Activated gamma-delta T cell (primary cell): ENCODE data around the gene REEP1.

Experiments
- DNase-seq: peaks from one replicate; lab custom pipeline; 2025; lab: John Stamatoyannopoulos, UW
- total RNA-seq, 2 donors: gene quantifications; one replicate each; lab custom pipeline; 2026; lab: John Stamatoyannopoulos, UW

REEP1 gene, protein sequence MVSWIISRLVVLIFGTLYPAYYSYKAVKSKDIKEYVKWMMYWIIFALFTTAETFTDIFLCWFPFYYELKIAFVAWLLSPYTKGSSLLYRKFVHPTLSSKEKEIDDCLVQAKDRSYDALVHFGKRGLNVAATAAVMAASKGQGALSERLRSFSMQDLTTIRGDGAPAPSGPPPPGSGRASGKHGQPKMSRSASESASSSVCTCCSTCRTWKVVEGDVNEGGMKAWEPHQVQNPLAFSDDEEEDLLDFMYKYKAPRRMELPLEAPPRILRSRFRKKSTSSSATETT
- 0.04 to 0.05 reads per million in 2 donors for total RNA-seq

DNA sequence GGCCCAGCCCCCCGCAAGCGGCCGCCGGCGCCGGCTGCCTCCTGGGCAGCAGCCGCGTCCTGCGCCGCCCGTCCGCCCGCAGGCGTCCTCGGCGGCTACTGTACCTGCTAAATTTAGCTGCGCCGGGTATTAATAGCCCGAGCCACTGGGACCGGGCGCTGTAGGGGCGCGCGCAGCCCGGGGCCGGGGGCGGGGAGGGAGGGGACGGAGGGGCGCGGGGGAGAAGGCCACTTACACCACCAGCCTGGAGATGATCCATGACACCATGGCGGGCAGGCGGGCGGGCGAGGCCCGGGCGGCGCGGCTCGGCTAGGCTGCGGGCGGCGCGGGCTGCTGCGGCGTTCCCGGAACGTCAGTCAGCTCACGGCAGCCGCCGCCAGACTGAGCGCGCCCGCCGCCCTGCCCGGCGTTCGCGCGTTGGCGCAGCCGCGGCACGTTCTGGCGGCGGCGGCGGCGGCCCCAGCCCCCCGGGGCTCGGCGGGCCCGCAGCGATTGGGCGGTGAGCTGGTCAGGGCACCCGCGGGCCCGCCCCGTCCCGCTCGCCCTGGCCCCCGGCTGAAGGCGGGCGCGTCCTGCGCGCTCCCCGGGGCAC, at the start of gene REEP1:
Gene REEP1 (minus strand): TSS at position 383 of the 592 bp plus-strand sequence. CDS start 116 bp downstream, at position 267.
- no peak for DNase-seq

DNA sequence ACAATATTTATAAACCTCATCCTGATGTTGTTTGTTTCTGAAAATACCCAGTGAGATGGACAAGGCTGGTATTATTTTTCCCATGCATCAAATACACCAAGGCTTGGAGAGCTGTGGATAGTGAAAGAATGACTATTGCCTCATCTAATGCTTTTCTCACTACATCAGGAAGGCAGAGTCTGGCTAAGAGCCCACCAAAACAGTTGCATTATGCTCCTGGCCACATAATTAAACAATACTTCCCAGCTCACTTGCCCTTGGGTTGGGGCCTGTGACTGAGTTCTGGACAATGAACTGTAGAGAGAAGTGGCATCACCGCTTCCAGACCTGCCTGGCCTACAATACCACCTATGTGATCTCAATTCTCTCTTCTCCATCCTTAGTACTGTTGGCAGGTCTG, 46.4 kb upstream of the REEP1 start:
- no peak for DNase-seq

DNA sequence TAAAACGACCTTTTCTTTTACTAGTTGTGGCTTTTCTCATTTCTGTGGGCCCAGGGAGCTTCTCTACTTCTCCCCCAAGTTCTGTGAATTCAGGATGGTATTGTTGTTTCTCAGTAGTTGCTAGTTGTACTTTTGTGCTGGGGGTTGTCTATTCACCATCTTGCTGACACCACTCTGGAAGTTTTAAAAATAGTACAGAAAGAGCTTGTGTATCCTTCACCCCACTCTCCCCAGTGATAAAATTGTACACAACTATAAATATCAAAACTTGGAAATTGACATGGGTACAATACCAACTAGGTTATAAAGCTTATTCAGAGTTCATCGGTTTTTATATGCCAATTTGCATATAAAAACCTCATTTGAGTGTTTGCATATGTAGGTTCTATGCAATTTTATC, 45.3 kb upstream of the REEP1 start:
- no peak for DNase-seq

DNA sequence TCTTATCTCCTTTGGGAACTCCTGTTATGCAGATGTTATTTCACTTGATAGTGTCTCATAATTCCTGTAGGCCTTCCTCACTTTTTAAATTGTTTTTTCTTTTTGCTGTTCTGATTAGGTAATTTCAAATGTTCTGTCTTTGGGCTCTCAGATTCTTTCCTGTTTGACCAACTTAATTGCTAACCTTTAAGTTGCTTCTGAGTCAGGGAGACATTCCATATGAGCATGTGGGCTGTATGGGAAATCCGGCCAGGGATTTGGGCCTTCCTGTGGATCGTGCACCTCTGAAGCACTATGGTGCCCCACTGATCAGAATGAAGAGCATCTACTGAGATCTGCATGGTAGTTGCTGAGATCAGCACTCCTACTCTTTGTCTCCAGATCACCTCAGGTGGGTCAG, 44.7 kb upstream of the REEP1 start:
- DNase-seq = no peak

DNA sequence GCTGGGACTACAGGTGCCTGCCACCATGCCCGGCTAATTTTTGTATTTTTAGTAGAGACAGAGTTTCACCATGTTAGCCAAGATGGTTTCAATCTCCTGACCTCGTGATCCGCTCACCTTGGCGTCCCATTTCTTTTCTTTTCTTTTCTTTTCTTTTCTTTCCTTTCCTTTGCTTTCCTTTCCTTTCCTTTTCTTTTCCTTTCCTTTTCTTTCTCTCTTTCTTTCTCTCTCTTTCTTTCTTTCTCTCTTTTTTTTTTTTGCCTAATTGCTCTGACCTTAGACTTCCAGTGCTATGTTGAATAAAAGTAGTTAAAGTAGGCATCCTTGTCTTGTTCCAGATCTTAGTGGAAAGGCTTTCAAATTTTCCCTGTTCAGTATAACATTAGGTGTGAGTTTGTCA, 41.0 kb upstream of the REEP1 start:
- DNase-seq = no peak

DNA sequence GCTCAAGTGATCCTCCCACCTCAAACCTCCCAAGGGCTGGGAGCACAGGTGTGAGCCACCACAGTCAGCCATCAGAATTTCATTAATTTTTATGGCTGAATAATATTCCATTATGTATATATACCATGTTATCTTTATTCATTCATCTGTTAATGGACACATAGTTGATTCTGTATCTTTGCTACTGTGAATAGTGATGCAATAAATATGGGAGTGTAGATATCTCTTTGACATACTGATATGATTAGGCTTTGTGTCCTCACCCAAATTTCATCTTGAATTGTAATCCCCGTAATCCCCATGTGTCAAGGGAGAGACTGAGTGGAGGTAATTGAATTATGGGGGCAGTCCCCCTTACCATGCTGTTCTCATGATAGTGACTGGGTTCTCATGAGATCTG, 38.2 kb upstream of the REEP1 start:
- DNase-seq = no peak

DNA sequence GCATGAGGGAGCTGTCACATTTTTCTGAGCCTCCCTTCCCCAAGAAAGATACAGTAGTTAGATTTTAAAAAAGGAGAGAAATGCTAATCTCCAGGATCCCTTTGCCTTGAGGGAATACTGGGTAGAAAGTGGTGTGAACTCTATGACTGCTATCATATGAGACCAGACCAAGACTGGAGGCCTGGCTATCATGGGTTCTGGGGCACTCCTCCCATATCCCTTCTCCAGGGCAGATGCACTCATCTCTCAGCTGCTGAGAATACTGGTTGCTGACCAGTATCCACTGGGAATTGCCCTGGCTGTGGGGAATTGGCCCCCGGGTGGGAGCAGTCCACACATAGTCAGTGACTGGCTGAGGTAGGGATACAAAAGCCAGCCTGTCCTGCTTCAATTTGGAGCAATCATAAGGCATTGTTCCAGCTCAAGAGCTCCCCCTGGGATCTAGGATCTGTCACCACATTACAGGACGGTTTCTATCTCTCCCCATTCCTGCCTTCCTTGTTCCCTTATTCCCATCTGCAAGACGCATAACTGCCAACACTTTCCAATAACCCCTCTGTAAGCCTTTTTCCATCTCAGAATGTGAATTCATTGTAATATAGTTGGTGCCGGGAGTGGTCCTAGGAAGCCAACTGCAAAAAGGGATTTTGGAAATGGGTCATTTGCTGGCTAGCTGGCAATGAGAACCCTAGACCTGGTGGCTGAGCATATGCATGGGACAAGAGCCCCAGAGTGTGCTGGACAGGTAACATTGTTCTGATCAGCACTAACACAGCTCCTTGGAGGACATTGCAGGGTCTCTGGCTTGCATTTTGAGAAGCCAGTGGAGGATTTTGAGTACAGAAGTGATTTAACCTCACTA, 35.4 kb upstream of the REEP1 start:
- DNase-seq = no peak

DNA sequence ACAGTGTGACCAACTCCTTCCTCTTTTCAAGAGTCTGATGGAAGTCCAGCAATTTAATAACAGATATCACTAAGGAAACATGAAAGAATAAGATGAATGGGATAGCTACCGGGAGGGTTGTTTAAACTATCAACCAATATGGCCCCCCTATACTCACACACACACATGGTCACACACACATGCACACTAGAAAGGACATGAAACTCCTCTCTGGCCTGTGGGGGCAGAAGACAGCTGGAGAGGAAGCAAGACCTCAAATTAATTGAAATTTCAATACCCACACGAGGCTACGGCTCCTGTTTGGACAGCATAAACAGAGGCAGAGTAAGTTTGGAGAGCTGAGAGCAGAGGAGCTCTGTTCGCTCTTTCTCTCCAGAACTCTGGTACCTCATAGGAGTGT, 34.7 kb upstream of the REEP1 start:
- no peak for DNase-seq

DNA sequence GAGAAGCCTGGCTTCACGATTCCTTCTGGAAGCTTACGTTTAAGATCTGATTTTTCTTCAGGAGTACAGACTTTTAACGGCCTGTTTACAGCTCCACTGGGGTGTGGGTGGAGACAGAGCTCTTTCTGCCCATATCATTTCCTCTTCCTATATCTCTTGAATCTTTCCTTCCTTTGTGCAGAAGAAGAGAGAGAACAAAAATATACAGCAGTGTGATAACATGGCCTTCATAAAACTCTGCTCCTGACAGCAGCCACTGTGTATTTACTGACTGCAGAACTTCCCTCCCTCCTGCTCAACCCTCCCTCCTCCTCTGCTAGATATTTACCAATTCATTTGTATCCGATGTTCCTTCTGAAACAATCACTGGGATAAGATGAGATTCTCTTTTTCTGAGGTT, 34.1 kb upstream of the REEP1 start:
- no peak for DNase-seq

DNA sequence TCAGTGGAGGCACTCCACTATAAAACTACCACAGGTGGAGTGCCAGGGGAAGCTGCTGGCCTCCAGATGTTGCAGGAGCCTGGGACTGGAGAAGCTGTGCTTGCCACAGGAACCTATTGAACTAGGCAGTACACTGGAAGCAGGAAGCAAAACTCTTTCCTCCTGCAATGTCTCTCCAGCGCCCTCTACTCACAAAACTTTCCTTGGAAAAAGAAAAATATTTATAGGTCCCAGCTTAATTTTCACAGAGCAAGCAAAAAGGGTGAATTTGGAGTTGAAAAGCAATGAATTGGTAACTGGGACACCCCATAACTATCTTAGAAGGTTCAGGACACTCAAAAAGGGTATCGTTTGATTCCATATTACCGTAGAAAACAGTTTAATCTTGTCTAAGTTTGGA, 33.2 kb upstream of the REEP1 start:
- DNase-seq = no peak

DNA sequence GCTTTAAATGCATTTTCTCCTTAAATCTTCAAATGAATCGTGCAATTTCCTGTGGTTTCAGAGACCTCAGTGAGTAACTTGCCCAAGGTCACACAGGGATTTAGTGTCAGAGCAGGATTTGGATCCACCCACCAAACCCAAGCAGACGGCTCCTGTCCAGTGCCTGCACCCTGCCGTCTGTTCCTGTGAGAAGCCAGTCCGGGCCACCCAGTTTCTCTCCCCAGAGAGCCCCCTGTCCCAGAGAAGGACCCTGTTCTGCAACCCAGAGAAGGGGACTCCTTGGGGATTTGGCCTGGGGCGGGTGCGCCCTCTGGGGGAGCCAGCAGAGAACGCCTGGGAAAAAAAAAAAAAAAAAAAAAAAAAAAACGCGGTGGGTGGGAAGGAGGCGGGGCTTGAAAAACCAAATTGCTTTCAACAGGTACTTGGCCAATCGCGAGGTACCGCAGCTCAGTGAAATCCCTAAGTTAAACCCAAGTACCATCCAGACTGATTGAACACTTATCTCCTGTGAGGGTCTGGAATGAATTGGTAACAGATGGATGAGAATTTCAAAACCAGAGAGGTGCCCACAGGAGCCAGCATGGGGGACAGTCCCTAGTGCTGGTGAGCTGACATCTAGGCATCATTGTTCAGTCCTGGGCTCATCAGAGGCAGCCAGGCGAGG, 30.9 kb upstream of the REEP1 start:
- no peak for DNase-seq

DNA sequence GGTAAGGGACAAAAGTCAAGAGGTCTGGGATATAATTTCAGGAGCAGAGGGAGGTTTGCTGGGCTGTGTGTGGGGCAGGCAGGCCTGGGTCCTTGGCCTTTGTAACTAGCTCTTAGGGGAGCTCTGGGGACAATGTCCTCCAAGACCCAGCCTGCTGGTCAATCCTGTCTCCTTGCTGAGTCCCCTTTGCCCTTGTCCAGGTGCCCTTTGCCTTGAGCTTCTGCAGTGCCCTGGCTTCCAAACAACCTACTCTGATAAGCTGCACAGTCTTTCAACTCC, 30.0 kb upstream of the REEP1 start:
- DNase-seq = no peak

DNA sequence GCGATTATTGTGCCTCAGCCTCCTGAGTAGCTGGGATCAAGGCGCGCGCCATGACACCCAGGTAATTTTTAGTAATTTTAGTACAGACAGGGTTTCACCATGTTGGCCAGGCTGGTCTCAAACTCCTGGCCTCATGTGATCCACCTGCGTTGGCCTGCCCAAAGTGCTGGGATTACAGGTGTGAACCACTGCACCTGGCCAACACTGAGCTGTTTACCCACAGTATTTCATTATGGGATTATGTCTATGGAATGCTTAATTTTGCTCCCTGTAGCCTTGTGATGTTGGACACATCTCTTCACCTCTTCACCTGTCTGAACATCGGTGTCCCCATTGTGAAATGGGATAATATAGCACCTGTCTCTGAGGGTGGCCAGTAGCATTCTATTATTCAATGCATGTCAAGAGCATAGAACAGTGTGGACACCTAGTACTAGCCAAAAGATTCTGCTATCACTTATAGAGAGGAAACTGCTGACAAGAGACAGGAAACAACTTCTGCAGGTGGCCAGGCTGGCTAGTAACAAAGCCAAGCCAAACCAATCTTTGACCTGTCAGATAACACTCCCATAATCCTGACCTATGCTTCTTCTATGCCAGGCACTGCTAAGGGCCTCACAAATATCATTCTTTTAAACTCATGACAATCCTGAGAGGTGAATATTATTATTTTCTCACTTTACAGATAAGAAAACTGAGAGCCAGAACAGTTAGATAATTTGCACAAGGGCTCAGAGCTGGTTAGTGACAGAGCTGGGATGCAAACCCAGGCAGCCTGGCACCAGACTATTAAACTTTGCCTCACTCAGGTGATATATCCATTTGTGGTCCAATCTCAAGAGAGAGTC, 29.4 kb upstream of the REEP1 start:
- DNase-seq = no peak

DNA sequence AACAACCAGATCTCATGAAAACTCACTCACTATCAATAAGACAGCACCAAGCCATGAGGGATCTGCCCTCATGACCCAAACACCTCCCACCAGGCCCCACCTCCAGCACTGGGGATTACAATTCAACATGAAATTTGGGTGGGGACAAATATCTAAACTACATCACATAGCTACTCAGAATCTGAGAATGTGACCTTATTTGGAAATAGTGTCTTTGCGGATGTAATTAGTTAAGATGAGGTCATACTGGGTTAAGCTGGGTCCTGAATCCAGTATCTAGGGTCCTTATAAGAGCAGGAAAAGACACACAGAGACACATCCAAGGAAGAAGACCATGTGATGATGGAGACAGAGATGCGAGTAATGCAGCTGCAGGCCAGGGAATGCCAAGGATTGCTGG, 27.5 kb upstream of the REEP1 start:
- DNase-seq = no peak

DNA sequence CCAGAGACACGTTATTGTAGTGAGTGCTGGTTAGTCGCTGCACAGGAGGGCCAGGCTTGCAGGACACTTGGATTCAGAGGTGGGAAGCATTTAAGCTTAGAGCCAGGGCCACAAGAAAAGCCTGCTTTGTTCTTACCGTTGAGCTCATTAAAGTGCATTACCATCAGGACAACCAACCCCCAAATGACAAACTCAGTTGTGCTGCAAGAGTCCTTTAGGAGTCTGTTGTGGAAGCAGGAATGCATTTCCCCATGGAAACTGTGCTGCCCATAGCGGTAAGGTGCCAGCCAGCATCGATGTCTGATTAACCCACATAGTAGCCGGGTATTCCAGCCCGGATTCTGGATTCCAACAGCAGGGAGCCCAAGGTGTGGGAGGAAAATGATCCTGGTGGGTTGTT, 23.4 kb upstream of the REEP1 start:
- DNase-seq = no peak

DNA sequence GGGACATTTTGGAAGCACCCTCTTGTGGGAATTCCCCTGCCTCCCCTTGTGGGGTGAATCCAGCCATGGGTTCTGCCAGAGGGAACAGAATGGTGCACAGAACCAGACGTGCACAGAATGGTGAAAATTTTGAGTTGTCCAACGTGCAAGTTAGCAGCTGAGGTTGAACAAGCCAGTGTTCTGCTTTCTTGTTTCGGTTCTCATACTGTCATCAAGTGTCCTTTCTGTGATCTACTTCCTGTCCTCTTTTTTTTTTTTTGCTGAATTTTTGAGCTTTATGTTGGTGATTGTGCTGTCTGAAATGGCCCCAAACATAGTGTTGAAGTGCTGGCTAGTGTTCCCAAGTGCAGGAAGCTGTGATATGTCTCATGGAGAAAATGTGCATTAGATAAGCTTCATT, 21.5 kb upstream of the REEP1 start:
- DNase-seq = no peak

DNA sequence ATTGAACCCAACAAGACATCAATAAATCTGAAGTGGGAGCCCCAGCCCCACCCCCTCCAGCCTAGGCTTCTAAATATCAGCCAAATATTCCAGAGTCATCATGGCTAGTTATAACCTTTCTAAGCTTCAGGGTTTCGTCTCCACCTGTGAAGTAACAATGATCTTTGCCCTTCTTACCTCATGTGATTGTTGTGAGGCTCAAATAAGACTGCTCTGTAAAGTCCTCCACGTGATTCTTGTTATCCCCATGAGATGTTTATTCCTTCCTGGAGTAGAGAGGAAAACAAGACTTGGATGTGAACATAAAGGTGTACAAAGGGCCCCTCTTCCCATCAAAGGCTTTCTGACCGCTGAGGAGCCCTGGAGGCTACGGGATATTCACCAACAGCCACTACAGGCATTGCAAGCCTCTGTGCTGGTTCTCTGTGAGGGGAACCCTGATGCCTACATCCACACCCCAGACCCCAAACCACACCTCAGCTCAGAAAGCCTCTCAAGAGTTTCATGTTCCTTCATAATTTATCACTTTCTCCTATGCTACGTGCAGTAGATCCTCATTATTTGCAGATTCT, 20.1 kb upstream of the REEP1 start:
- no peak for DNase-seq

DNA sequence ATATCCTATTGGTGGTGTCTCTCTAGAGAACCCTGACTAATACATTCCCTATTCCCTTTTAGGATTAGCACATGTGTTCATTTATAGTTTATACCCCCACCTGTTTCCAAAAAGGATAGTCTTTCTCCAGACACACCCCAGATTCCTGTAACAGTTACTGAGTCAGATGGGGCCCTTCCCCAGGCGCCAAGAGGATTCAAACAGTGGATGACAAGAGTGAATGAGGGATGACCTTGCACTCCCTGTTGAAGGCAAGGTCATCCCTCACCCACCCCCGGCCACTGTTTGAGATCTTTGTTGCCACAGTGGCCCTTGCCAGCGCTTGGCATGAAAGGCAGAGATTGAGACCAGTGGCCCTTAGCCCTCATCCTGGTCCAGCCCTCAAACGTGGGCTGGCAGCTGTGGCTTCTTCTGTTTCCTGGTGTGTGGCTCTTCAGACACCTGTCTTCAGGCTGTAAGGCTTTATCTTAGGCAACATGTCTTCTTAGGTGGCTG, 15.3 kb upstream of the REEP1 start:
- DNase-seq = no peak

DNA sequence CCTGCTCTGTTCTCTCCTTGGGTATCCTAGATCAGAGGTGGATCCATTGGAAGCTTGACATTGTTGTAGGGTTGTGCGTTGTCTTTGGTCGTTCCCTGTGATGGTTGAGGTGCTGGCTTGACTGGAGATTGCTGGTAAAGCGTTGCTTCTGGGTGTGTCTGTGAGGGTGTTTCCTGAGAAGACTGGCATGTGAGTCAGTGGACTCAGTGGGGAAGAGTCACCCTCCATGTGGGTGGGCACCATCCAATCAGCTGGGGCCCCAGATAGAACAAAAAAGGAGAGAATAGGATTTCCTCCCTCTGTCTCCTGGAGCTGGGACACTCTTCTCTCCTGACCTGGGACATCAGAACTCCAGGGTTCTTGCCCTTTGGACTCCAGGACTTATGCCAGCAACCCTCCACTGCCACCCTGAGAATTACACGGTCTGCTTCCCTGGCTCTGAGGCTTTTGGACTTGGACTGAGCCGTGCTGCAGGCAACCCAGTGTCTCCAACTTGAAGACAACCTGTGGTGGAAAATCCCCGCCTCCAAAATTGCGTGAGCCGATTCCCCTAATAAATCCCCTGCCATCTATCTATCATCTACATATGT, 14.8 kb upstream of the REEP1 start:
- DNase-seq = no peak

DNA sequence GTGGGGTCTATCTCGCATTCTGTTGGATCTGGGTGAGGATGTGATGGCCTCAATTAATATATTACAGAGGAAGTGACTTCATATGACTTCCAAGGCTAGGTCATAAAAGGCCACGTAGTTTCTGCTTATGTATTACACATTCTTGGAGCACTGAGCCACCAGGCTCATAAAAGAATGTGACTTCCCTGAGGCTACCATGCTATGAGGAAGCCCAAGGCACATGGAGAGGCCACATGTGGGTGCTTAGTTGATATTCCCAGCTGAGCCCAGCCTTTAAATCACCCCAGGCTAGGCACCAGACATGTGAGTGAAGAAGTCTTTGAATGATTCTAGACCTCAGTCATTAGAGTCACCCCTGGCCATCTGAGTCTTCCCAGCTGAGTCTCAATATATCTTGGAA, 13.3 kb upstream of the REEP1 start:
- DNase-seq = no peak

DNA sequence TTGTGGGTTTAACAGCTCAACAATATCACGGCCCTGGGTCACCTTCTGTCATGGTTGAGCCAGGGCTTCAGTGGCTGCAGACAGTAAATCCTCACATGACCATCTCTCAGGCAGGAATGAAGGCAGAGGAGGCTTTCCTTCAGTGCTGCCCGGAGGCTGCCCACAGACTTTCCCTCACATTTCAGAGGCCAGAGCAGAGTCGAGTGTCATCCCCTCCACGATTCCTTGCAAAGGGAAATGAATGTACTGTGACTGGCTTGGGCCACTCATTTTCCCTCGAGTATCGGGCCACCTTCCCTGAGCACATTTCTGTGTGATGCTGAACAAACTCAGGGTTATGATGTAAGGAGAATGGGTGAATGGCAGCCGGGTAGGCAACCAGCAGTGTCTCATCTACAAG, 10.0 kb upstream of the REEP1 start:
- no peak for DNase-seq
